ENCODE data around the gene VPS72.

DNA sequence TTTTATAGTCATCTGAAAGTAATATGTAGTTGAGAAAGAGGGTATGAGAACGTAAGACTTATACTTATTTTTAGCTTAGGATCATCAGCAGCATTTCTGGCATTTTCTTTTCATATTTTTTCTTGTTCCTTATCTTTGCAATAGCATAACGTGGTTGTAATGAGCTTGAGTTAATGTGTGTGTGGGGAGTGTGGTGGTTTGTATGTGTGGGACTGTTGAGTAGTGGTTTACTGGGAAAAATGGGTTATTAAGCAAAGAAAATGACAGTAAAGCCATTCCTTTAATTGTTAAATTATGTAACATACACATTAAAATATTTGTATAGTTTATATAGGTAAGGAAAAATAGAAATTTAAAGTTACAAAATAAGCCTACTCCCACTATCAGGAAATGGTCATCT lies 23.6 kb upstream of the VPS72 start:
- TF ChIP-seq, protein P1, sequence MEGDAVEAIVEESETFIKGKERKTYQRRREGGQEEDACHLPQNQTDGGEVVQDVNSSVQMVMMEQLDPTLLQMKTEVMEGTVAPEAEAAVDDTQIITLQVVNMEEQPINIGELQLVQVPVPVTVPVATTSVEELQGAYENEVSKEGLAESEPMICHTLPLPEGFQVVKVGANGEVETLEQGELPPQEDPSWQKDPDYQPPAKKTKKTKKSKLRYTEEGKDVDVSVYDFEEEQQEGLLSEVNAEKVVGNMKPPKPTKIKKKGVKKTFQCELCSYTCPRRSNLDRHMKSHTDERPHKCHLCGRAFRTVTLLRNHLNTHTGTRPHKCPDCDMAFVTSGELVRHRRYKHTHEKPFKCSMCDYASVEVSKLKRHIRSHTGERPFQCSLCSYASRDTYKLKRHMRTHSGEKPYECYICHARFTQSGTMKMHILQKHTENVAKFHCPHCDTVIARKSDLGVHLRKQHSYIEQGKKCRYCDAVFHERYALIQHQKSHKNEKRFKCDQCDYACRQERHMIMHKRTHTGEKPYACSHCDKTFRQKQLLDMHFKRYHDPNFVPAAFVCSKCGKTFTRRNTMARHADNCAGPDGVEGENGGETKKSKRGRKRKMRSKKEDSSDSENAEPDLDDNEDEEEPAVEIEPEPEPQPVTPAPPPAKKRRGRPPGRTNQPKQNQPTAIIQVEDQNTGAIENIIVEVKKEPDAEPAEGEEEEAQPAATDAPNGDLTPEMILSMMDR (IDR thresholded peaks at IDR 0.05), result no peak
- no peak for TF ChIP-seq POLR2A (IDR thresholded peaks at IDR 0.05)

Measured in heart left ventricle (tissue), 13 donors.